Hematopoietic multipotent progenitor cell treated with erythropoietin and hydrocortisone succinate and interleukin-3 and kit ligand, for 6 days (in vitro differentiated cells): ENCODE data around the gene PRR23E.

Source experiments
- DNase-seq: peaks from one replicate; pipeline ENCODE4 v3.0.0-alpha.2; 2015

The PRR23E gene

GRCh38 chr3:127192576-127193232 is at the start of gene PRR23E:
Gene PRR23E (plus strand): TSS chr3:127193131. CDS start chr3:127196686, 3,555 bp downstream.
- DNase-seq, result no peak

GRCh38 chr3:127143172-127143571 is 49.8 kb upstream of the PRR23E start:
- DNase-seq, result no peak

GRCh38 chr3:127144631-127145030 is 48.3 kb upstream of the PRR23E start:
- no peak for DNase-seq

- DNase-seq, result no peak
Observed at GRCh38 chr3:127145266-127145665, 47.7 kb upstream of the PRR23E start.

- DNase-seq, result no peak
Observed at GRCh38 chr3:127147291-127147885, 45.5 kb upstream of the PRR23E start.

- DNase-seq, result no peak
Observed at GRCh38 chr3:127149621-127150310, 43.2 kb upstream of the PRR23E start.

- DNase-seq, result no peak
Observed at GRCh38 chr3:127150513-127151250, 42.2 kb upstream of the PRR23E start.

GRCh38 chr3:127151251-127151564 is 41.7 kb upstream of the PRR23E start:
- DNase-seq, result no peak

- DNase-seq, result no peak
Observed at GRCh38 chr3:127151992-127152650, 40.8 kb upstream of the PRR23E start.

GRCh38 chr3:127152684-127153505 is 40.0 kb upstream of the PRR23E start:
- no peak for DNase-seq

GRCh38 chr3:127153506-127153815 is 39.5 kb upstream of the PRR23E start:
- no peak for DNase-seq

GRCh38 chr3:127156338-127157050 is 36.4 kb upstream of the PRR23E start:
- no peak for DNase-seq

GRCh38 chr3:127157171-127157828 is 35.6 kb upstream of the PRR23E start:
- DNase-seq, result no peak

- peak; percentile 11 for DNase-seq
Observed at GRCh38 chr3:127158614-127159229, 34.2 kb upstream of the PRR23E start.

- DNase-seq, result no peak
Observed at GRCh38 chr3:127159543-127159942, 33.4 kb upstream of the PRR23E start.

GRCh38 chr3:127161236-127161635 is 31.7 kb upstream of the PRR23E start:
- no peak for DNase-seq

GRCh38 chr3:127161973-127162579 is 30.9 kb upstream of the PRR23E start:
- DNase-seq, result no peak

- DNase-seq, result peak; percentile 15
Observed at GRCh38 chr3:127162947-127163645, 29.8 kb upstream of the PRR23E start.

GRCh38 chr3:127164615-127165014 is 28.3 kb upstream of the PRR23E start:
- no peak for DNase-seq

- no peak for DNase-seq
Observed at GRCh38 chr3:127165036-127165435, 27.9 kb upstream of the PRR23E start.
